ENCODE measurements around the gene FLT4. TPM values are rescaled to one million over a fixed set of nuclear protein-coding genes. Genes with fewer than 3 reads are reported as not detected.

The FLT4 gene
- total and polyA plus RNA-seq, 9 of the 15 experiments (the other 6 are each of a cell fraction or from before 2014, with no cell fraction given): 0.01 to 0.42 (median 0.14) TPM; not detected in 2

- no peak for TF ChIP-seq STAT6 (CRISPR knock-in tag; IDR thresholded peaks at IDR 0.05)
- no peak for TF ChIP-seq ELK3 (CRISPR knock-in tag; IDR thresholded peaks at IDR 0.05)
- no peak for TF ChIP-seq ARID3B (CRISPR knock-in tag; IDR thresholded peaks at IDR 0.05; ENCODE audit: borderline replicate concordance)
- TF ChIP-seq TEAD1 (CRISPR knock-in tag; IDR thresholded peaks at IDR 0.05): no peak
- TF ChIP-seq TFAP4 (CRISPR knock-in tag; IDR thresholded peaks at IDR 0.05; ENCODE audit: borderline replicate concordance): peak; percentile 78; the same call in 1 of the 2 replicates
- TF ChIP-seq UBTF (IDR thresholded peaks at IDR 0.05; ENCODE audit: borderline replicate concordance in 1 of 2, low read depth in 2 of 2, low read length in 2 of 2): no peak
- peak; percentile 82 for TF ChIP-seq ZNF384 (IDR thresholded peaks at IDR 0.05; ENCODE audit: low read depth, low read length)
- TF ChIP-seq MCM7 (IDR thresholded peaks at IDR 0.05): no peak
- peak; percentile 86 for TF ChIP-seq ATF3 (IDR thresholded peaks at IDR 0.05)
- TF ChIP-seq ATF3 (CRISPR knock-in tag; conservative IDR thresholded peaks at IDR 0.05): no peak
- TF ChIP-seq NR0B1 (IDR thresholded peaks at IDR 0.05; ENCODE audit: partially characterized antibody): no peak
- no peak for TF ChIP-seq NR1H2 (CRISPR knock-in tag; IDR thresholded peaks at IDR 0.05)
- TF ChIP-seq STAT5B (CRISPR knock-in tag; IDR thresholded peaks at IDR 0.05): no peak
- no peak for TF ChIP-seq THAP7 (CRISPR knock-in tag; IDR thresholded peaks at IDR 0.05)
- TF ChIP-seq MEF2D (tag; conservative IDR thresholded peaks at IDR 0.05; ENCODE audit: low read depth): no peak
- no peak for TF ChIP-seq SRSF3 (IDR thresholded peaks at IDR 0.05; ENCODE audit: insufficient read depth, low read length)
Observed at GRCh38 chr5:180553530-180553929, 95.9 kb downstream of the FLT4 start (continued).
